Left renal cortex interstitium (tissue), 4 donors: ENCODE results near the gene TBC1D1. TPM values are rescaled to one million over a fixed set of nuclear protein-coding genes. Genes with fewer than 3 reads are reported as not detected.

ENCODE experiments used
- DNase-seq, 4 donors: peaks; one replicate each; pipeline ENCODE4 v3.0.0-alpha.2; 2013; ENCODE audit warnings: low read depth in 4 of 4, low spot score in 2 of 4, missing footprints in 1 of 4
- polyA plus RNA-seq, 4 donors: library from polyadenylated mRNA; unstranded; fragments of 120-200 nt; gene quantifications; one replicate each; pipeline ENCODE4 v1.2.1, GENCODE V29; 2013; ENCODE audit not compliant: insufficient read length in 4 of 4

Gene TBC1D1
- polyA plus RNA-seq, 4 donors = 179 to 192 (median 184) TPM

- no peak for DNase-seq
Observed at GRCh38 chr4:37884855-37885487, 5.9 kb upstream of the TBC1D1 start.

GRCh38 chr4:37885496-37885895 lies 5.4 kb upstream of the TBC1D1 start:
- DNase-seq = no peak

- peak in 2 of 4 donors; percentile 24 to 26 for DNase-seq
Observed at GRCh38 chr4:37889849-37890800, 759 bp upstream of the TBC1D1 start.

GRCh38 chr4:37891260-37892159 lies 626 bp downstream of the TBC1D1 start:
- peak in 2 of 4 donors; percentile 14 to 24 for DNase-seq

- no peak for DNase-seq
Observed at GRCh38 chr4:37892641-37893040, 1.8 kb downstream of the TBC1D1 start.

GRCh38 chr4:37893164-37893563 lies 2.3 kb downstream of the TBC1D1 start:
- no peak for DNase-seq

GRCh38 chr4:37895271-37895670 lies 4.4 kb downstream of the TBC1D1 start:
- DNase-seq = no peak

- DNase-seq = no peak
Observed at GRCh38 chr4:37896206-37896860, 5.4 kb downstream of the TBC1D1 start.

GRCh38 chr4:37902212-37902611 lies 11.3 kb downstream of the TBC1D1 start:
- no peak for DNase-seq

- DNase-seq = no peak
Observed at GRCh38 chr4:37902738-37903693, 12.1 kb downstream of the TBC1D1 start.

- no peak for DNase-seq
Observed at GRCh38 chr4:37903901-37904300, 13.0 kb downstream of the TBC1D1 start.

GRCh38 chr4:37904824-37905223 lies 13.9 kb downstream of the TBC1D1 start:
- DNase-seq = no peak

- no peak for DNase-seq
Observed at GRCh38 chr4:37905533-37906169, 14.8 kb downstream of the TBC1D1 start.

GRCh38 chr4:37908488-37909331 lies 17.8 kb downstream of the TBC1D1 start:
- DNase-seq = peak in 1 of 4 donors; percentile 28

- no peak for DNase-seq
Observed at GRCh38 chr4:37909332-37910090, 18.6 kb downstream of the TBC1D1 start.

GRCh38 chr4:37910091-37910486 lies 19.2 kb downstream of the TBC1D1 start:
- DNase-seq = no peak

- no peak for DNase-seq
Observed at GRCh38 chr4:37914539-37914938, 23.7 kb downstream of the TBC1D1 start.
